HG03139 (cell line): ENCODE results near the gene SPP2.

Source experiments
- ATAC-seq: cut with Tn5 transposase; IDR thresholded peaks from one replicate; pipeline ENCODE4 v1.9.1; 2021; ENCODE audit not compliant: unreplicated experiment

The SPP2 gene

GRCh38 chr2:234033885-234034284 is 16.6 kb upstream of the SPP2 start:
- ATAC-seq: no peak

DNA sequence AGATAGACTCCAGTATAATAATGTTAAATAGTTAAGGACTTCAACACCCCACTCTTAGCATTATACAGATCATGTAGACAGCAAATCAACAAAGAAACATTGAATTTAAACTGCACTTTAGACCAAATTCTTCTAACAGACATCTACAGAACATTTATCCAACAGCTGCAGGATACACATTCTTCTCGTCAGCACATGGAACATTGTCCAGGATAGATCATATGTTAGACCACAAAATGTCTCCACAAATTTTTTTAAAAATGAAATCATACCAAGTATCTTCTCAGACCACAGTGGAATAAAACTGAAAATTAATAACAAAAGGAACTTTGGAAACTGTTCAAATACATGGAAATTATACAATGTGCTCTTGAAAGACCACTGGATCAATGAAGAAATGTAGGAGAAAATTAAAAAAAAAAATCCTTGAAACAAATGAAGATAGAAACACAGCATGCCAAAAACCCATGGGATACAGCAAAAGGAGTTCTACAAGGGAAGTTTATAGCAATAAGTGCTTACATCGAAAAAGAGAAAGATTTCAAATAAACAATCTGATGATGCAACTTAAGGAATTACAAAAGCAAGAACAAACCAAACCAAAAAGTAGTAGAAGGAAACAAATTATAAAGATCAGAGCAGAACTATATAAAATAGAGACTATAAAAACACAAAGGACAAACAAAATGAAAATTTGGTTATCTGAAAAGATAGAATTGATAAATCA is 12.3 kb upstream of the SPP2 start:
- ATAC-seq: no peak

DNA sequence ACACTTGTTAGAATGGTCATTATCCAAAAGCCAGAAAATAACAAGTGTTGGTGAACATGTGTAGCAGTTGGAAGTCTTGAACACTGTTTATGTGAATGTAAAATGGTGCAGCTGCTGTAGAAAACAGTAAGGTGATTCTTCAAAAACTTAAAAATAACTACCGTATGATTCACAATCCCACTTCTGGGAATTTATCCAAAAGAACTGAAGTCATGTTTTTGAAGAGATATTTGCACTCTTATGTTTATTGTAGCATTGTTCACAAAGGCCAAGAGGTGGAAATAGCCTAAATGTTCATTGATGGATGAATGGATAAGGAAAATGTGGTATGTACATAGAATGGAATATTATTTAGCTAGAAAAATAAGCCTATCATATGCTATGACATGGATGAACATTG is 6.3 kb upstream of the SPP2 start:
- no peak for ATAC-seq

GRCh38 chr2:234046521-234046920 is 4.0 kb upstream of the SPP2 start:
- no peak for ATAC-seq

DNA sequence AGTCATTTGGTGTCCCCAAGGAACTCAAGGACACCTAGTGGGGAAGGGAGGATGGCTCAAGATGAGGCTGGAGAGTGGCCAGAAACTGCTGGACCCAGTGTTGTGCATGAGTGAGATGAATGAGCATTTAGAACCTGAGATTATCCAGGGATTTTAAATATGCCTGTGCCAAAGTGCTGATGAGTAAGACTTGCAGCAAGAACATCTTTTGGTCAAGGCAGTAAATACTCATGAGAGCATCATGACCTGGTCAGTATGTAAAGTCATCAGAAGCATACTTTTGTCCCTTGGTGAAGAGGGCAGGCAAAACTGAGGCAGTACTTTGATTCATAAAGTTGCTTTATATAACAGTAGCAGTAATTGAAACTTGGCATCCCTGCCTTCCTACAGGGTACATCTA is 3.1 kb upstream of the SPP2 start:
- ATAC-seq: no peak

GRCh38 chr2:234048049-234048448 is 2.5 kb upstream of the SPP2 start:
- ATAC-seq: no peak

DNA sequence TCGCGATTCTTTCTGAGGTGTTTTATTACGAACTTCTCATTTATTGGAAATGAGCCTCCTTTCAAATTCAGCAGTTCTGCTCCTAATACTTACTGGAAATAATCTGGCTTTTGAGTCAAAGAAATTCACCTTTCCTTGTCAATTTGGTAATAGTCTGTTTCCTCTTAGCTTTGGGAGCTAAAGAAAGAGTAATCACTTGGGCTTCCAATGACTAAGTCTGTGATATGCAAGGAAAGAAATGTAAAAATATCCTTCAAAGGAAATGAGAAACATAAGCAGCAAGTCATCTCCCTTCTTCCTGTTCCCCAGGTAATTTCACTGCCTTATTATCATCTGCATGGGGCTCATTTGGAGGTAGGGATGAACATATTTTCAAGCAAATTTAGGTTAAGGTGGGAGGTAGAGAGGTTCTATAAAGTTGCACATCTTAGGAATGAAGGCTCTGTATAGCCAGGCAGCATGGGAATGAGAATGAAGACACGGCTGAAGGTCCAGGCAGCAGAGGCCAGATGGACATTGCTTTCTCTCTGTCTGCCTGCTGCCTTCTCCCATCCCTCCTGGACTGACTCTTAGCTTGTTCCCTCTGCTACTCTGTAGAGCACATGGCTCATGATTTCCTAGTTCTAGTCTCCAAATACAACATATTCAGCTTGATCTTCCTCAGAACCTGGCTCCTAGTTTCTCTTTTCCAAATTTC is 1.0 kb downstream of the SPP2 start:
- no peak for ATAC-seq

- ATAC-seq: no peak
Measured at GRCh38 chr2:234058881-234059280, 8.4 kb downstream of the SPP2 start.

DNA sequence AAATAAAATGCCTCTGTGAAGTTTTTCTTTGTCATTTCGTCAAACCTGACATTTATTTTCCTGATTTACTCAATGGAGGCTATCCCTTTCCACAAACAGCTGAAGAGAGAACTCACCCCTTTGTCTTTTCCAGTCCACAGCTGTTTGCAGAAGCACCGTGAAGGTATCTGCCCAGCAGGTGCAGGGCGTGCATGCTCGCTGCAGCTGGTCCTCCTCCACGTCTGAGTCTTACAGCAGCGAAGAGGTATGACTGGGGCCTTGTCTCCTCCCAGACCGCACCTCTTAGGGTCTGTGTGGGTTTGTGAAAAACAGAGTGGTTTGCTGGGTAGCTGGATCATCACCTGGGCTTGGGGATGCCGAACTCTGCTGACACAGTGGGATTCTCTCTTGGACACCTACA is 9.7 kb downstream of the SPP2 start:
- ATAC-seq: no peak

DNA sequence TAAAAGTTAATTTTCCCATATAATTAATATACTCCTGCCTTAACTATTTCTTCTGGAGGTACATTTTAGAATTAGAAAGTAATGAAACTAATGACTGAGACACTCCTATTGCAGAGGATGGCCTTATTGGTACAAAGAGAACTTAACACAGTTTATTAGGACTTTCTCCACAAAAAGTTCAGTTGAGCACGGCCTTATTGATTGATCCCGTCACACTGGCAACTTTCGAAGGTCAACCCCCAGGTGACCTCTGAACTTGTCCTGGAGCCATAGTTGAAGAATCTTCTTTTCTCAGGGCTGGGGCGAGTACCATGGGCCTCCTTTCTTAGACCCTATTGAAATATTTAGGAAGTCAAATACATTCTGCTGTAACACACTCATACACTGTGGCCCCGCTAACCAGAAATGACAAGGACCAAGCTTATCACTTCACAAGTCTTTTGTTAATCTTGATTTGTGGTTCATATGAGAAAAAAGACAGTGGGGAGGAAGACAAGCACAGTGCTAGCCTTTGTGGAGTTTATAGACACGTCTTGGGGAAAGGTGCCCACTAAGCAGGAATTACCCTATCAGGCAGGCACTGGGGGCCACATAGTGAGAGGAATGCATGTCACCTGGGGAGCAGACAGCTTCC is 11.2 kb downstream of the SPP2 start:
- no peak for ATAC-seq

- no peak for ATAC-seq
Measured at GRCh38 chr2:234066587-234066986, 16.1 kb downstream of the SPP2 start.

GRCh38 chr2:234071664-234072063 is 21.2 kb downstream of the SPP2 start:
- ATAC-seq: no peak

GRCh38 chr2:234072454-234072853 is 22.0 kb downstream of the SPP2 start:
- no peak for ATAC-seq

DNA sequence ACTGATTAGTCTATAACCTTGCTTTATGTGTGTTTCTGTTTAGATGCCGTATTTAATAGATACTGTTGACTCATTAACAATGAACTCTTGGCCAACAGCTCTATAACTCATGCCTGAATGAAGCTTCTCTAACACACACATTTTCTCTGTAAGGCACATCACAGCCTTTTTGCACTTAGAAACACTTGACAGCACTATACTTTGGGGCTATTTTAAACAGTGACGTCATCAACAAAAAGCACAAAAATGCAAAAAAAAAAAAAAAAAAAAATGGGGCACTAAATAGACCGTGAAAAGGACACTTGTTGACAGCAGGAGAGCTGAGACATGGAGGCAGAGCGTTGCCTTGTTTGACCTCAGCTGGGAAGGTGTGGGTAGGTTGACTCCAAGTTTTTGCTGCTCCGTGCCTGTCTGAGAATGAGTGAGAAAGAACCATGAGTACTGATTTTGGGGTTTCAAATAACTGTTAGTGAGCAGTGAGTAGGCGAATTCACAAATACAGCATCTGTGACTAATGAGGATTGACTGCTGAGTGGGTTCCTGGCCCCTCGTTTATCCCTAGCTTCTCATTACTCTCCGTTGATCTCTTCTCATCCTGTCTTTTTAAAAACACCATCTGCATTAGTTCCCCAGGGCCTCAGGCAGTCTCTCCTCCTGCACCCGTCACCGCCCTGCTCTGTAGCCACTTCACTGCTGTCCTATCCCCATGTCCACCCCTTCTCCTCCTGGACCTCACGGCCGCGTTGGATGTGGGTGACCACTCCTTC is 24.4 kb downstream of the SPP2 start:
- ATAC-seq: no peak

DNA sequence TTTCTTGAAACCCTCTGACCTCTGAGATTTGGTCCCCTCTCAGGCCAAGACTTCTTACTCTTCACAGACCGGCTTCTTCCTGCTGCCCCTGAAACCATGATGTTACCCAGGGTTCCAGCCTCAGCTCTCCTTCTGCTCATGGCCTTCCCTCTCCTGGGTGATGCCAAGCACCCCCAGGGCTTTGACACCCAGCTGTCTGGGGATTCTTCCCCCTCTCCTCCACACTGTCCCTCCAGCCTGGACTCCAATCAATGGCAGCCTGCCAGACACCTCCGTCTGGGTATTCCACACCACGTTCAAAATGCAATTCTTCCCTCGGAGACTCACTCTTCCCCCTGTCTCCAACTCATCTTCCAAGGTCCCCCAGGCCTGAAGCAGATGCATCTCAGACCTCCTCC is 25.0 kb downstream of the SPP2 start:
- no peak for ATAC-seq

GRCh38 chr2:234075947-234076346 is 25.4 kb downstream of the SPP2 start:
- no peak for ATAC-seq

GRCh38 chr2:234076451-234076850 is 25.9 kb downstream of the SPP2 start:
- no peak for ATAC-seq

- no peak for ATAC-seq
Measured at GRCh38 chr2:234078129-234078528, 27.6 kb downstream of the SPP2 start.

DNA sequence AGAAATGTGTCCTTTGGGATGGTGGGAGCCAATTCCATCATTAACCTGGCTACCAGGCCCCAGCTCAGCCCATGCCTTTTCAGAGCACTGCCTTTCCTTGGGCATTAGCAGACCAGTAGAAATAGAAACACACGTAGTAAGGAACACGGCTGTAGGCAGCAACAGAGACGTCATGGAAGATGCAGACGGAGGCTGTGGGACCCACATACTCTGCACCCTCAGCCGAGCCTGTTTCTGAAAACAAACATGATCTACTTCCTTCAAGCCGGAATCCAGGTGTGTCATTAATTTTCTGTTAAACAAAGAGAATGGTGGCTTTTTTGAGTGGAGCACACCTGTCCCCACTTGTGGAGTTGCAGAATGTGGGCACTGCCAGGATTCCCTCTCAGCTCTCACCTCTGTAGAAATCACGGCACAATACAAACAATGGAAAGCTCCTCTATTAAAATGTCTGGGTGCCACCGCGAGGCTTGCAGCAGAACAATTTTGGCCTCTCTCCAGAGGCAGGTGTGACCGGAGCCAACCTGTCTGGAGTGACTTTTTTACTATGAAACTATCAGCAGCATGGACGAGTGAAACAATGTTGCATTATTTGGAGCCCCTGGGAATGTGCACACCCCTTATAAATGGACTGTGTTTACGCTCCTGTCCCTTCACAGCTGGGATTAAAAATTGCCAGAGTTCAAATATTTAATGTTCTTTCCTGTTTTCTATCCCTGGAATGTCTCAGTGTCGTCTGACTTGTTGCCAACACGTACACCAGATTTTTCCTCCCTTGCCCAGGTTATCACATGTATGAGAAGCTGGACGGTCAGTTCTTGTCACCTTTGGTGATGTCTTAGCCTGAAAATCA is 31.7 kb downstream of the SPP2 start:
- no peak for ATAC-seq

GRCh38 chr2:234083572-234084348 is 33.3 kb downstream of the SPP2 start:
- no peak for ATAC-seq
